Mucosa of stomach (tissue), 1 donor: ENCODE data around the gene EIF2B2.

Source experiments
- H3K27me3 ChIP-seq: one replicate; pipeline ENCODE4 v1.7.0; 2013; ENCODE audit warnings: mild to moderate bottlenecking, low read length; ENCODE audit not compliant: control insufficient read depth, insufficient read depth
- H3K36me3 ChIP-seq: one replicate; pipeline ENCODE4 v1.7.0; 2013; ENCODE audit warnings: low read length; ENCODE audit not compliant: control insufficient read depth, insufficient read depth
- H3K4me1 ChIP-seq: one replicate; pipeline ENCODE4 v1.7.0; 2013; ENCODE audit warnings: mild to moderate bottlenecking, low read length; ENCODE audit not compliant: control insufficient read depth, insufficient read depth
- H3K4me3 ChIP-seq: one replicate; pipeline ENCODE4 v1.7.0; 2013; ENCODE audit warnings: low read length
- H3K9ac ChIP-seq: one replicate; pipeline ENCODE4 v1.7.0; 2013; ENCODE audit warnings: mild to moderate bottlenecking, low read length, moderate library complexity
- H3K9me3 ChIP-seq: one replicate; pipeline ENCODE4 v1.7.0; 2013; ENCODE audit warnings: mild to moderate bottlenecking, low read length, moderate library complexity; ENCODE audit not compliant: control insufficient read depth
- donor health status: Pancreatic carcinoma.

EIF2B2 gene

GRCh38 chr14:74962493-74962892 lies 40.2 kb upstream of the EIF2B2 start:
- peaks cover 9% of the 10 kb centered on the region for H3K27me3 ChIP-seq
- no peak overlapping the region for H3K4me3 ChIP-seq
- no peak overlapping the region for H3K9ac ChIP-seq
- no peaks in the 10 kb centered on the region for H3K4me1 ChIP-seq
- no peaks in the 10 kb centered on the region for H3K9me3 ChIP-seq
- no peaks in the 10 kb centered on the region for H3K36me3 ChIP-seq

- Histone ChIP-seq H3K27me3 (peaks cover 9% of the 10 kb centered on the region), H3K4me3 (no peak overlapping the region), H3K4me1 (no peaks in the 10 kb centered on the region), H3K36me3 (no peaks in the 10 kb centered on the region), H3K9ac (no peak overlapping the region), H3K9me3 (no peaks in the 10 kb centered on the region)
These were observed 39.5 kb upstream of the EIF2B2 start for GRCh38 chr14:74963178-74963704.

GRCh38 chr14:74963705-74964271 lies 38.9 kb upstream of the EIF2B2 start:
- H3K36me3 ChIP-seq = no peaks in the 10 kb centered on the region
- H3K4me3 ChIP-seq = no peak overlapping the region
- H3K4me1 ChIP-seq = no peaks in the 10 kb centered on the region
- no peak overlapping the region for H3K9ac ChIP-seq
- no peaks in the 10 kb centered on the region for H3K9me3 ChIP-seq
- H3K27me3 ChIP-seq = peaks cover 9% of the 10 kb centered on the region

- Histone ChIP-seq H3K9ac (no peak overlapping the region), H3K27me3 (peaks cover 9% of the 10 kb centered on the region), H3K36me3 (no peaks in the 10 kb centered on the region), H3K4me1 (no peaks in the 10 kb centered on the region), H3K4me3 (no peak overlapping the region), H3K9me3 (no peaks in the 10 kb centered on the region)
These were observed 37.8 kb upstream of the EIF2B2 start for GRCh38 chr14:74964787-74965485.

- Histone ChIP-seq H3K36me3 (no peaks in the 10 kb centered on the region), H3K4me3 (no peak overlapping the region), H3K9me3 (no peaks in the 10 kb centered on the region), H3K27me3 (peaks cover 9% of the 10 kb centered on the region), H3K9ac (no peak overlapping the region), H3K4me1 (no peaks in the 10 kb centered on the region)
These were observed 37.1 kb upstream of the EIF2B2 start for GRCh38 chr14:74965486-74966153.

- H3K4me1 ChIP-seq = no peaks in the 10 kb centered on the region
These were observed 33.9 kb upstream of the EIF2B2 start for GRCh38 chr14:74968811-74969210.

GRCh38 chr14:74973003-74973653 lies 29.6 kb upstream of the EIF2B2 start:
- Histone ChIP-seq H3K9ac (no peak overlapping the region), H3K9me3 (no peaks in the 10 kb centered on the region), H3K36me3 (no peaks in the 10 kb centered on the region), H3K4me3 (no peak overlapping the region), H3K4me1 (no peaks in the 10 kb centered on the region), H3K27me3 (no peaks in the 10 kb centered on the region)

More at GRCh38 chr14:74968811-74969210, 33.9 kb upstream of the EIF2B2 start:
- no peaks in the 10 kb centered on the region for H3K36me3 ChIP-seq
- H3K9ac ChIP-seq = no peak overlapping the region
- no peak overlapping the region for H3K4me3 ChIP-seq
- no peaks in the 10 kb centered on the region for H3K9me3 ChIP-seq
- peaks cover 3% of the 10 kb centered on the region for H3K27me3 ChIP-seq

GRCh38 chr14:74973905-74974363 lies 28.8 kb upstream of the EIF2B2 start:
- no peaks in the 10 kb centered on the region for H3K4me1 ChIP-seq
- no peaks in the 10 kb centered on the region for H3K27me3 ChIP-seq
- no peak overlapping the region for H3K4me3 ChIP-seq
- H3K9me3 ChIP-seq = no peaks in the 10 kb centered on the region
- H3K9ac ChIP-seq = no peak overlapping the region
- H3K36me3 ChIP-seq = no peaks in the 10 kb centered on the region

- Histone ChIP-seq H3K9me3 (no peaks in the 10 kb centered on the region), H3K27me3 (no peaks in the 10 kb centered on the region), H3K4me3 (no peak overlapping the region), H3K4me1 (no peaks in the 10 kb centered on the region), H3K9ac (no peak overlapping the region), H3K36me3 (no peaks in the 10 kb centered on the region)
These were observed 28.2 kb upstream of the EIF2B2 start for GRCh38 chr14:74974364-74975058.

- no peaks in the 10 kb centered on the region for H3K4me1 ChIP-seq
- no peak overlapping the region for H3K9ac ChIP-seq
- no peak overlapping the region for H3K4me3 ChIP-seq
- no peaks in the 10 kb centered on the region for H3K36me3 ChIP-seq
- no peaks in the 10 kb centered on the region for H3K9me3 ChIP-seq
- no peaks in the 10 kb centered on the region for H3K27me3 ChIP-seq
These were observed 27.5 kb upstream of the EIF2B2 start for GRCh38 chr14:74975059-74975810.
